OCI-LY3 (cell line): ENCODE data around the gene FOXL1.

Source experiments
- H2AFZ ChIP-seq: fragments of 200-600, 300-600 bp; shearing (Covaris generic); 2 replicates; pipeline ENCODE4 v1.6.0; 2014; ENCODE audit warnings: antibody characterized with exemption, low read depth, low read length
- H3K27ac ChIP-seq: fragments of 200-600, 300-600 bp; sonication (generic); 2 replicates; pipeline ENCODE4 v1.5.1; 2014; ENCODE audit warnings: mild to moderate bottlenecking, low read length, moderate library complexity, mixed read lengths
- H3K27me3 ChIP-seq: fragments of 200-600, 300-600 bp; sonication (generic); 2 replicates; pipeline ENCODE4 v1.6.1; 2014; ENCODE audit warnings: low read depth, low read length, mixed read lengths
- H3K36me3 ChIP-seq: fragments of 200-600, 300-600 bp; sonication (generic); replicated peaks from 2 replicates; pipeline ENCODE3; 2014; ENCODE audit warnings: low read depth, low read length, mixed read lengths
- H3K4me1 ChIP-seq: fragments of 300-600, 200-600 bp; sonication (generic); 2 replicates; pipeline ENCODE4 v1.6.1; 2014; ENCODE audit warnings: low read length, mixed read lengths
- H3K4me2 ChIP-seq: fragments of 200-600, 300-600 bp; sonication (generic); 2 replicates; pipeline ENCODE4 v1.6.1; 2014; ENCODE audit warnings: low read length, mixed read lengths
- H3K4me3 ChIP-seq: fragments of 300-600, 200-600 bp; sonication (generic); 2 replicates; pipeline ENCODE4 v1.5.1; 2014; ENCODE audit warnings: antibody characterized with exemption, mild to moderate bottlenecking, low read length, moderate library complexity
- H3K79me2 ChIP-seq: fragments of 300-600, 200-600 bp; shearing (Covaris generic); 2 replicates; pipeline ENCODE4 v1.6.1; 2014; ENCODE audit warnings: mild to moderate bottlenecking, low read length, mixed read lengths
- H3K9ac ChIP-seq: fragments of 300-600, 200-600 bp; shearing (Covaris generic); 2 replicates; pipeline ENCODE4 v1.6.0; 2014; ENCODE audit warnings: mild to moderate bottlenecking, low read length, moderate library complexity
- H3K9me3 ChIP-seq: fragments of 200-600, 300-600 bp; shearing (Covaris generic); 2 replicates; pipeline ENCODE4 v1.6.1; 2014; ENCODE audit warnings: low read length, mixed read lengths; ENCODE audit not compliant: insufficient read depth
- H4K20me1 ChIP-seq: fragments of 200-600, 300-600 bp; sonication (generic); 2 replicates; pipeline ENCODE4 v1.6.1; 2016; ENCODE audit warnings: low read length, mixed read lengths; ENCODE audit not compliant: insufficient read depth
- CTCF ChIP-seq: fragments of 200-600, 300-600 bp; sonication (generic); IDR thresholded peaks from 2 replicates; pipeline ENCODE4 v1.5.1; 2014; ENCODE audit warnings: antibody characterized with exemption, low read length, low read depth
- EZH2phosphoT487 ChIP-seq: fragments of 200-600 bp; shearing (Covaris generic); IDR thresholded peaks from 2 replicates; pipeline ENCODE4 v1.6.1; 2018; ENCODE audit warnings: antibody characterized with exemption, mixed run types, low read depth

The FOXL1 gene

GRCh38 chr16:86534779-86535615 is 43.4 kb upstream of the FOXL1 start:
- H3K4me1 ChIP-seq, result no peaks in the 10 kb centered on the region
- H3K27me3 ChIP-seq, result no peaks in the 10 kb centered on the region
- no peak overlapping the region for H3K9ac ChIP-seq
- no peaks in the 10 kb centered on the region for H4K20me1 ChIP-seq
- no peak overlapping the region for H2AFZ ChIP-seq
- H3K4me2 ChIP-seq, result no peak overlapping the region
- H3K36me3 ChIP-seq, result peaks cover 11% of the 10 kb centered on the region
- no peak for TF ChIP-seq EZH2phosphoT487
- TF ChIP-seq CTCF, result no peak
- H3K4me3 ChIP-seq, result no peak overlapping the region
- H3K79me2 ChIP-seq, result no peaks in the 10 kb centered on the region
- H3K27ac ChIP-seq, result no peak overlapping the region
- no peaks in the 10 kb centered on the region for H3K9me3 ChIP-seq

- H3K27me3 ChIP-seq, result no peaks in the 10 kb centered on the region
- H3K4me1 ChIP-seq, result no peaks in the 10 kb centered on the region
- no peaks in the 10 kb centered on the region for H3K9me3 ChIP-seq
- H4K20me1 ChIP-seq, result no peaks in the 10 kb centered on the region
- no peak overlapping the region for H3K4me3 ChIP-seq
- H3K36me3 ChIP-seq, result peaks cover 18% of the 10 kb centered on the region
- no peak overlapping the region for H2AFZ ChIP-seq
- no peak overlapping the region for H3K4me2 ChIP-seq
- H3K27ac ChIP-seq, result no peak overlapping the region
- H3K9ac ChIP-seq, result no peak overlapping the region
- TF ChIP-seq EZH2phosphoT487, result no peak
- TF ChIP-seq CTCF, result no peak
- H3K79me2 ChIP-seq, result no peaks in the 10 kb centered on the region
Measured at GRCh38 chr16:86536621-86537020, 41.7 kb upstream of the FOXL1 start.

- Histone ChIP-seq H3K27me3 (no peaks in the 10 kb centered on the region), H3K4me3 (no peak overlapping the region), H3K79me2 (no peaks in the 10 kb centered on the region), H3K36me3 (peaks cover 23% of the 10 kb centered on the region), H3K9ac (no peak overlapping the region), H3K9me3 (no peaks in the 10 kb centered on the region), H3K27ac (no peak overlapping the region), H2AFZ (no peak overlapping the region), H4K20me1 (no peaks in the 10 kb centered on the region), H3K4me2 (no peak overlapping the region), H3K4me1 (no peaks in the 10 kb centered on the region)
- TF ChIP-seq CTCF, result no peak
- TF ChIP-seq EZH2phosphoT487, result no peak
Measured at GRCh38 chr16:86537486-86537885, 40.9 kb upstream of the FOXL1 start.

GRCh38 chr16:86538196-86538780 is 40.1 kb upstream of the FOXL1 start:
- Histone ChIP-seq H3K36me3 (peaks cover 23% of the 10 kb centered on the region), H3K4me2 (no peak overlapping the region), H3K4me3 (no peak overlapping the region), H2AFZ (no peak overlapping the region), H3K9me3 (no peaks in the 10 kb centered on the region), H4K20me1 (no peaks in the 10 kb centered on the region), H3K27me3 (no peaks in the 10 kb centered on the region), H3K9ac (no peak overlapping the region), H3K27ac (no peak overlapping the region), H3K79me2 (no peaks in the 10 kb centered on the region), H3K4me1 (no peaks in the 10 kb centered on the region)
- TF ChIP-seq EZH2phosphoT487, result no peak
- TF ChIP-seq CTCF, result no peak
